MM.1S (cell line): ENCODE data around the gene ISCA1.

ENCODE experiments used
- EZH2phosphoT487 ChIP-seq: fragments of 300-600 bp; sonication (generic); IDR thresholded peaks from 2 replicates; pipeline ENCODE4 v1.6.1; 2018; ENCODE audit warnings: antibody characterized with exemption, low read length
- TF ChIP-seq, protein P1 (sequence below): fragments of 300-600 bp; sonication (generic); IDR thresholded peaks from 2 replicates; pipeline ENCODE4 v1.5.1; 2016; ENCODE audit warnings: antibody characterized with exemption, low read length, mixed read lengths

DNA sequence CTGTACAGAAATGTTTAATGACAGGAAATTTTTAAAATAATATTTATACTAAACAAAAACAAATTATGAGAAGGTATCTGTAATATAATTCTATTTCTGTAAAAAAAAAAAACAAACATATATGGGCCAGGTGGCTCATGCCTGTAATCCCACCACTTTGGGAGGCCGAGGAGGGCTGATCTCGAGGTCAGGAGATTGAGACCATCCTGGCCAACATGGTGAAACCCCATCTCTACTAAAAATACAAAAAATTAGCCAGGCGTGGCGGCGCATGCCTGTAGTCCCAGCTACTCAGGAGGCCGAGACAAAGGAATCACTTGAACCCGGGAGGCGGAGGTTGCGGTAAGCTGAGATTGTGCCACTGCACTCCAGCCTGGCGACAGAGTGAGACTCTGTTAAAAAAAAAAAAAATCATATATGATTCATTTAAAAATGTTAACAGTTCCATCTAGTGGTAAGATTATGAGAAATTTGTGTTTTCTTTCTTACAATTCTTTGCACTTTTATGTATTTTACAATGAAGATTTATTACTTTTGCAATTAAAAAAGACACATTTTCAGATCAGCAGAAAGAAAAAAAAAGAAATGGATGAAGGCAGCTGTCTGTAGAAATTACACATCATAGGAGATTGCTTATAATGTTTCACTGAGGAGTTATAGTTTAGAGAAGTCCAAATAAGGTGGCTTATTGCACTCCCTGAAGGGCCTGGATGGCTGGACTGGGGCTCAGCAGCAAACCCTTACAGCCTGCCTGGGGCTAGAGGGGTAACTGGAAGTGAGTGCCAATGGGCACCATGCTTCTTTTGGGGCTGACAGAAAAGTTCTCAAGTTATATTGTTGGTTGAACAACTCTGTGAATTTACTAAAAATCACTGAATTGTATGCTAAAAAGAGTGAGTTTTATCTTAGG lies 43.2 kb downstream of the ISCA1 start:
- no peak for TF ChIP-seq EZH2phosphoT487
- TF ChIP-seq, protein P1, sequence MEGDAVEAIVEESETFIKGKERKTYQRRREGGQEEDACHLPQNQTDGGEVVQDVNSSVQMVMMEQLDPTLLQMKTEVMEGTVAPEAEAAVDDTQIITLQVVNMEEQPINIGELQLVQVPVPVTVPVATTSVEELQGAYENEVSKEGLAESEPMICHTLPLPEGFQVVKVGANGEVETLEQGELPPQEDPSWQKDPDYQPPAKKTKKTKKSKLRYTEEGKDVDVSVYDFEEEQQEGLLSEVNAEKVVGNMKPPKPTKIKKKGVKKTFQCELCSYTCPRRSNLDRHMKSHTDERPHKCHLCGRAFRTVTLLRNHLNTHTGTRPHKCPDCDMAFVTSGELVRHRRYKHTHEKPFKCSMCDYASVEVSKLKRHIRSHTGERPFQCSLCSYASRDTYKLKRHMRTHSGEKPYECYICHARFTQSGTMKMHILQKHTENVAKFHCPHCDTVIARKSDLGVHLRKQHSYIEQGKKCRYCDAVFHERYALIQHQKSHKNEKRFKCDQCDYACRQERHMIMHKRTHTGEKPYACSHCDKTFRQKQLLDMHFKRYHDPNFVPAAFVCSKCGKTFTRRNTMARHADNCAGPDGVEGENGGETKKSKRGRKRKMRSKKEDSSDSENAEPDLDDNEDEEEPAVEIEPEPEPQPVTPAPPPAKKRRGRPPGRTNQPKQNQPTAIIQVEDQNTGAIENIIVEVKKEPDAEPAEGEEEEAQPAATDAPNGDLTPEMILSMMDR, result no peak
